C4-2B (cell line): ENCODE results near the gene PEF1.

Experiments used
- ZFX ChIP-seq: fragments of 450-650 bp; IDR thresholded peaks from 2 replicates; pipeline ENCODE4 v1.6.1; 2017
- TF ChIP-seq, protein P1 (sequence below): fragments of 450-650 bp; conservative IDR thresholded peaks from 2 replicates; pipeline ENCODE4 v1.5.1; 2017; ENCODE audit warnings: mild to moderate bottlenecking

DNA sequence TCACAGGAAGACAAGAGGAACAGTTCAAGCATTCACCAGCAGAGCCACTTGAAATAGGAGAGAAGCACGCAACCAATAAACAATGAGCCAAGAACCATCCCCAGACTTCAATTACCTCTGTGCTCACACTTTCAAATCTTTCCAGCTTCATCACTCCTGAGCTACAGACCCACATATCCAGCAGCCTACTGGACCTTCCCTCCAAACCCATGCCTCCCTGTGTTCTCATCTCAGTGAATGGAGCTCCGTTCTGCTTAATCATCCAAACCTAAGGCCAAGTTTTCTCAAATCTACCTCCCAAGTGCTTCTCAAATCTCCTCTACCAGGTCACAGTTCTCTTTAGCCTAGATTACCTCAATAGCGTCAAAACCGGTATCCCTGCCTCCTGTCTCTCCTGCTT is 3.7 kb downstream of the PEF1 start:
- TF ChIP-seq, protein P1, sequence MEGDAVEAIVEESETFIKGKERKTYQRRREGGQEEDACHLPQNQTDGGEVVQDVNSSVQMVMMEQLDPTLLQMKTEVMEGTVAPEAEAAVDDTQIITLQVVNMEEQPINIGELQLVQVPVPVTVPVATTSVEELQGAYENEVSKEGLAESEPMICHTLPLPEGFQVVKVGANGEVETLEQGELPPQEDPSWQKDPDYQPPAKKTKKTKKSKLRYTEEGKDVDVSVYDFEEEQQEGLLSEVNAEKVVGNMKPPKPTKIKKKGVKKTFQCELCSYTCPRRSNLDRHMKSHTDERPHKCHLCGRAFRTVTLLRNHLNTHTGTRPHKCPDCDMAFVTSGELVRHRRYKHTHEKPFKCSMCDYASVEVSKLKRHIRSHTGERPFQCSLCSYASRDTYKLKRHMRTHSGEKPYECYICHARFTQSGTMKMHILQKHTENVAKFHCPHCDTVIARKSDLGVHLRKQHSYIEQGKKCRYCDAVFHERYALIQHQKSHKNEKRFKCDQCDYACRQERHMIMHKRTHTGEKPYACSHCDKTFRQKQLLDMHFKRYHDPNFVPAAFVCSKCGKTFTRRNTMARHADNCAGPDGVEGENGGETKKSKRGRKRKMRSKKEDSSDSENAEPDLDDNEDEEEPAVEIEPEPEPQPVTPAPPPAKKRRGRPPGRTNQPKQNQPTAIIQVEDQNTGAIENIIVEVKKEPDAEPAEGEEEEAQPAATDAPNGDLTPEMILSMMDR: no peak
- TF ChIP-seq ZFX: no peak
